Smooth muscle cell (in vitro differentiated cells): Measurements from ENCODE around the gene SERPINA10. TPM values are rescaled to one million over a fixed set of nuclear protein-coding genes. Genes with fewer than 3 reads are reported as not detected.

Experiments
- DNase-seq: peaks from one replicate; lab custom pipeline; 2025; ENCODE audit not compliant: unreplicated experiment; lab: John Stamatoyannopoulos, UW
- H2AFZ ChIP-seq: fragments of 200-600 bp; sonication (generic); 2 replicates; pipeline ENCODE4 v1.6.0; 2016; ENCODE audit warnings: antibody characterized with exemption, low read depth, mild to moderate bottlenecking
- H3F3A ChIP-seq: fragments of 200-600 bp; sonication (generic); 2 replicates; pipeline ENCODE4 v1.6.0; 2017; ENCODE audit warnings: antibody characterized with exemption, low read depth
- H3K27ac ChIP-seq: fragments of 200-600 bp; sonication (generic); 2 replicates; pipeline ENCODE4 v1.5.1; 2016; ENCODE audit warnings: low read depth, mild to moderate bottlenecking
- H3K27me3 ChIP-seq: fragments of 200-600 bp; sonication (generic); 2 replicates; pipeline ENCODE4 v1.6.1; 2016; ENCODE audit warnings: low read depth, mild to moderate bottlenecking
- H3K36me3 ChIP-seq: fragments of 200-600 bp; sonication (generic); 2 replicates; pipeline ENCODE4 v1.5.1; 2016; ENCODE audit warnings: low read depth
- H3K4me1 ChIP-seq: fragments of 200-600 bp; sonication (generic); 2 replicates; pipeline ENCODE4 v1.5.1; 2016; ENCODE audit warnings: low read depth
- H3K4me2 ChIP-seq: fragments of 200-600 bp; sonication (generic); 2 replicates; pipeline ENCODE4 v1.6.0; 2016; ENCODE audit warnings: mild to moderate bottlenecking
- H3K4me3 ChIP-seq: fragments of 200-600 bp; sonication (generic); 2 replicates; pipeline ENCODE4 v1.5.1; 2016; ENCODE audit warnings: mild to moderate bottlenecking
- H3K79me2 ChIP-seq: fragments of 200-600 bp; sonication (generic); 2 replicates; pipeline ENCODE4 v1.6.0; 2016; ENCODE audit warnings: low read depth, mild to moderate bottlenecking
- H3K9ac ChIP-seq: fragments of 200-600 bp; sonication (generic); 2 replicates; pipeline ENCODE4 v1.6.0; 2016; ENCODE audit warnings: low read depth
- H3K9me3 ChIP-seq: fragments of 200-600 bp; sonication (generic); replicated peaks from 2 replicates; pipeline ENCODE4 v1.5.1; 2016; ENCODE audit warnings: low read depth
- H4K20me1 ChIP-seq: fragments of 200-600 bp; sonication (generic); 2 replicates; pipeline ENCODE4 v1.6.0; 2016; ENCODE audit warnings: low read depth
- CTCF ChIP-seq: fragments of 200-600 bp; sonication (generic); IDR thresholded peaks from 2 replicates; pipeline ENCODE4 v1.5.1; 2017; ENCODE audit warnings: borderline replicate concordance, mild to moderate bottlenecking, antibody characterized with exemption; ENCODE audit not compliant: insufficient read depth, poor library complexity, severe bottlenecking
- WGBS: methylation state at CpG from one replicate; pipeline ENCODE4 v1.1.7; 2016; ENCODE audit warnings: low lambda C conversion rate; 5-methylcytosine and 5-hydroxymethylcytosine counted together
- polyA plus RNA-seq: library from polyadenylated mRNA; unstranded; fragments of >200 nt; fragmentation: Nextera tagmentation; extraction: Ambion mirVana; gene quantifications from 2 replicates; pipeline ENCODE4 v1.2.1, GENCODE V29; 2016
- total RNA-seq: library from RNA; depleted of rRNA; stranded (reverse); fragments of >200 nt; gene quantifications from 2 replicates; pipeline ENCODE4 v1.2.3, GENCODE V29; 2014

The SERPINA10 gene
- total RNA-seq (not detected in 2 replicates), polyA plus RNA-seq (not detected in 2 replicates)

GRCh38 chr14:94292872-94293577 lies at the start of gene SERPINA10:
SERPINA10 (minus strand) TSS chr14:94293268; CDS start chr14:94290593, 2,675 bp downstream.
- H2AFZ ChIP-seq: no peak within 1 kb of the TSS
- no peaks in the 10 kb centered on the region for H3K9me3 ChIP-seq
- TF ChIP-seq CTCF: no peak
- H3K27me3 ChIP-seq: no peaks in the 10 kb centered on the region
- DNase-seq: no peak
- 81% methylated on average over 10 of the region's 10 CpGs for whole genome bisulfite sequencing
- no peak within 1 kb of the TSS for H3K4me3 ChIP-seq
- H4K20me1 ChIP-seq: no peaks in the 10 kb centered on the region
- no peaks in the 10 kb centered on the region for H3K36me3 ChIP-seq
- no peak within 1 kb of the TSS for H3K4me2 ChIP-seq
- H3K9ac ChIP-seq: no peak within 1 kb of the TSS
- H3K79me2 ChIP-seq: no peaks in the 10 kb centered on the region
- H3K4me1 ChIP-seq: no peaks in the 10 kb centered on the region
- no peak within 1 kb of the TSS for H3K27ac ChIP-seq
- H3F3A ChIP-seq: no peaks in the 10 kb centered on the region

GRCh38 chr14:94342334-94342934 lies 49.4 kb upstream of the SERPINA10 start:
- Histone ChIP-seq H3K4me2 (peak overlapping the region; percentile 45), H2AFZ (no peak overlapping the region), H3K27ac (peak overlapping the region; percentile 84), H3F3A (no peaks in the 10 kb centered on the region), H3K4me3 (no peak overlapping the region), H3K27me3 (no peaks in the 10 kb centered on the region), H3K36me3 (no peaks in the 10 kb centered on the region), H3K9me3 (no peaks in the 10 kb centered on the region), H3K4me1 (no peaks in the 10 kb centered on the region), H3K79me2 (no peaks in the 10 kb centered on the region), H4K20me1 (no peaks in the 10 kb centered on the region), H3K9ac (peak overlapping the region; percentile 56)
- WGBS: 56% methylated on average over 2 of the region's 2 CpGs
- no peak for DNase-seq
- no peak for TF ChIP-seq CTCF

- no peaks in the 10 kb centered on the region for H3K9me3 ChIP-seq
- no peak for DNase-seq
- TF ChIP-seq CTCF: no peak
- 66% methylated on average over 5 of the region's 5 CpGs for WGBS
- H3K27ac ChIP-seq: peak overlapping the region; percentile 84
- no peaks in the 10 kb centered on the region for H3F3A ChIP-seq
- peak overlapping the region; percentile 45 for H3K4me2 ChIP-seq
- H3K36me3 ChIP-seq: no peaks in the 10 kb centered on the region
- no peaks in the 10 kb centered on the region for H3K79me2 ChIP-seq
- H3K9ac ChIP-seq: peak overlapping the region; percentile 56
- H3K4me3 ChIP-seq: no peak overlapping the region
- H4K20me1 ChIP-seq: no peaks in the 10 kb centered on the region
- H3K4me1 ChIP-seq: no peaks in the 10 kb centered on the region
- no peak overlapping the region for H2AFZ ChIP-seq
- H3K27me3 ChIP-seq: no peaks in the 10 kb centered on the region
These were observed 48.7 kb upstream of the SERPINA10 start for GRCh38 chr14:94341656-94342333.
